Left lobe of liver (tissue), 2 donors: Measurements from ENCODE around the gene VPS37D. TPM values are rescaled to one million over a fixed set of nuclear protein-coding genes. Genes with fewer than 3 reads are reported as not detected.
A peak's percentile ranks its signal among the peaks of the same experiment; 100 is the strongest.
"Not testable (repeated sequence)": the region's sequence is repeated elsewhere in the genome, so short reads cannot be mapped to it uniquely, and the experiment has no call there.

Source experiments
- ATAC-seq: fragments of 200-7000 bp; cut with Tn5 transposase; one replicate; pipeline ENCODE4 v1.9.1; 2020; ENCODE audit warnings: mild to moderate bottlenecking, moderate library complexity
- DNase-seq: peaks from one replicate; pipeline ENCODE4 v3.0.0-alpha.2; 2020; ENCODE audit warnings: low spot score
- total RNA-seq: library from RNA; stranded (reverse); gene quantifications from one replicate; pipeline ENCODE4 v1.2.1, GENCODE V29; 2021
- donor health status: DM: no; HTN: no; CAD: no; lungs with moderate emphysema.
- donor health status: DM: no; HTN: yes; CAD: no.

Gene VPS37D, protein sequence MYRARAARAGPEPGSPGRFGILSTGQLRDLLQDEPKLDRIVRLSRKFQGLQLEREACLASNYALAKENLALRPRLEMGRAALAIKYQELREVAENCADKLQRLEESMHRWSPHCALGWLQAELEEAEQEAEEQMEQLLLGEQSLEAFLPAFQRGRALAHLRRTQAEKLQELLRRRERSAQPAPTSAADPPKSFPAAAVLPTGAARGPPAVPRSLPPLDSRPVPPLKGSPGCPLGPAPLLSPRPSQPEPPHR
- 2.6 TPM for total RNA-seq

DNA sequence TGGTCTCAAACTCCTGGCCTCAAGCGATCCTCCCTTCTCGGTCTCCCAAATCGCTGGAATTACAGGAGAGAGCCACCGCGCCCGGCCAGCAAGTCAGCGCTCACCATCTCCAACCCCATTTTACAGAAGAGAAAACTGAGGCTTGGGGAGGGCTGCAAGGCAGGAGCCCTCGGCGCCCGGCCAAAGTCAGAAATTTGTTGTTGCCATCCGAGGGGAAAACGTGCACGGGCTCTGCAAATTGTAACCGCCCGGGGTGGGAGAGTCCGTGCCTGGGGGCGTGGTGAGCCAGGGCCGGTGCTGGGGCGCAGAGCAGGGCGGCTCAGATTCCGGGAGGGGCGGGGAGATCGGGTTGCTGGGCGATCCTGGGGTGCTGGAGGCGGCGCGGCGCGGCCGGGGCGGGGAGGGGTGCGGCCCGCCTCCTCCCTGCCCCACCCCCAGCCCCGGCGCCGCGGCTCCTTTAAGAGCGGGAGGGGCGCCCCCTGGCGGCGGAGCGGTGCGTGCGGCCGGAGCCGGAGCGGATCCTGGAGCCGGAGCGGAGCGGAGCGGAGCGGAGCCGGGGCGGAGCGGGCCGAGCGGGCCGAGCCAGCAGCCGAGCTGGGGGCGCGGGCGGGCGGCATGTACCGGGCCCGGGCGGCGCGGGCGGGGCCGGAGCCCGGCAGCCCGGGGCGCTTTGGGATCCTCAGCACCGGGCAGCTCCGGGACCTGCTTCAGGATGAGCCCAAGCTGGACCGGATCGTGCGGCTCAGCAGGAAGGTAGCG is at the start of gene VPS37D:
Gene VPS37D, plus strand, starts transcription at position 488 of the 759 bp plus-strand sequence. Its CDS starts 128 bp downstream, at position 616.
- peak; percentile 92 for ATAC-seq
- peak; percentile 95 for DNase-seq

DNA sequence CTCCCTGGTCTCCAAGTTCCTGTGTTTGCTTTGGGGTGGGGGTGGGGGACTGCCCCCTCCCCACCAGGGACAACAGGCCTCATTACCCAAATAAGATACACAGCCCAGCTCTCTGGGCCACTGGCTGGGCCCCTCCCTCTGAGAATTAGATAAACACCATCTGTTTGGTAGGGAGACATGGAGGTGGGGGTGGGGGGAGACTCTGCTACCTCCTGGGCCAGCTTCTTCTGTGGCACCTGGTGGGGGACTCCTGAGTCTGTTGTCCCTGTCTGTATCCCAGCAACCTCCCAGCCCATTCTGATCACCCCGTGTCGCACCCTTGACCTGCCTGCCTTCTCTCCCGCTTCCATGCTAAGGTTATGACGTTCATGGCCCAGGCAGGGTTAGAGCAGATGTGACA is 49.1 kb upstream of the VPS37D start:
- ATAC-seq = no peak
- DNase-seq = no peak

DNA sequence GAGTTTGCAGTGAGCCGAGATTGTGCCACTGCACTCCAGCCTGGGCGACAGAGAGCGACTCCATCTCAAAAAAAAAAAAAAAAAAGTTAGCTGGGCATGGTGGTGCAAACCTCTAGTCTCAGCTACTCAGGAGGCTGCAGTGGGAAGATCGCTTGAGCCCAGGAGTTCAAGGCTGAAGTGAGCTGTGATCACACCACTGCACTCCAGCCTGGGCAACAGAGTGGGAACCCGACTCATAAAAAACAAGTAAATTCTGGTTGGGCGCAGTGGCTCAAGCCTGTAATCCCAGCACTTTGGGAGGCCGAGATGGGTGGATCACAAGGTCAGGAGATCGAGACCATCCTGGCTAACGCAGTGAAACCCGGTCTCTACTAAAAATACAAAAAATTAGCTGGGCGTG is 48.2 kb upstream of the VPS37D start:
- not testable (repeated sequence) for DNase-seq, ATAC-seq

DNA sequence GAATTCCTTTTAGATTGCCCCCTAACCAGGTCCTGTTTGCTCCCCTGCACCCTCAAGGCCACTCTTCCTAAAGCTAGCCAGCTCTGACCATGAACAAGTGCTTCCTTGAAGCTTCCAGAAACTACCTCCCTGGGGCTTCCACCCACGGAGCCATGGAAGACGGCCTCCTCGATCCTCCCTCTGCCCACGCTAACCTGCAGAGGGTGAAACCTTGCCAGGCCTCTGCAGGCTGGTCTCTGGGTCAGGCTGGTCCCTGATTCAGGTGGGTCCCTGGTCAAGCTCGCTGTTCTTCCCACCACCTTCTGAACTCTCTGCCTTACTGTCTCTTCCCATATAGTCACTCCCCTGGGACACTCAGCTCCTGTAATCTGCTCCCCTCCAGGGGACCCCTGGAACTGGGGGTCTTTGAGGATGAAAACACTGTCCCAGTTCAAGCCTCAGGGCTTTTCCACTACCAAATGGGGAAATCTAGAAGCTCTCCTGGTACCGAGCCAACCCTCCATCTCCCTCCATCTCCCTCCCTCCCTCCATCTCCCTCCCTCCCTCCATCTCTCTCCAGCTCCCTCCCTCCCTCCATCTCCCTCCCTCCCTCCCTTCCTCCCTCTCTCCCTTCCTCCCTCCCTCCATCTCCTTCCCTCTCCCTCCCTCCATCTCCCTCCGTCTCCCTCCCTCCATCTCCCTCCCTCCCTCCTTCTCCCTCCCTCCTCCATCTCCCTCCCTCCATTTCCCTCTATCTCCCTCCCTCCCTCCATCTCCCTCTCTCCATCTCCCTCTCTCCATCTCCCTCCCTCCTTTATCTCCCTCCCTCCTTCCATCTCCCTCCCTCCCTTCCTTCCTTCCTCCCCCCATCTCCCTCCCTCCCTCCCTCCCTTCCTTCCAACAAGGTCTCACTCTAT is 46.2 kb upstream of the VPS37D start:
- ATAC-seq (no peak), DNase-seq (no peak)

DNA sequence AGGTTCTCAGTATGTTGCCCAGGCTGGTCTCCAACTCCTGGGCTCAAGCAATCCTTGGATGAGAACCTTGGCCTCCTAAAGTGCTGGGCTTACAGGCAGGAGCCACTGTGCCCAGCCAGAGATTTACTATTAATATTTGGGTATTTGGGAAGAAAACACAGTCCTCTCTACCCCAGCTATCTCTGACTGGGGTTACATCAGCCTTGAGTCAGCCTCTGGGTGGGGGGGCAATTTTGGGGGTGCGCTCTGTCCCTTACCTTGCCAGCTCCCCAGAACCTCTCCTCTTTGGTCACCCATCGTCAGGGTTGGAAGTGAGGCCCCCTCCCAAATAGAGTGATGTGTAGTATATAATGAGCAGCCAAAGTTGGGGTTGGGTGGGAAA is 45.1 kb upstream of the VPS37D start:
- DNase-seq (no peak), ATAC-seq (no peak)

DNA sequence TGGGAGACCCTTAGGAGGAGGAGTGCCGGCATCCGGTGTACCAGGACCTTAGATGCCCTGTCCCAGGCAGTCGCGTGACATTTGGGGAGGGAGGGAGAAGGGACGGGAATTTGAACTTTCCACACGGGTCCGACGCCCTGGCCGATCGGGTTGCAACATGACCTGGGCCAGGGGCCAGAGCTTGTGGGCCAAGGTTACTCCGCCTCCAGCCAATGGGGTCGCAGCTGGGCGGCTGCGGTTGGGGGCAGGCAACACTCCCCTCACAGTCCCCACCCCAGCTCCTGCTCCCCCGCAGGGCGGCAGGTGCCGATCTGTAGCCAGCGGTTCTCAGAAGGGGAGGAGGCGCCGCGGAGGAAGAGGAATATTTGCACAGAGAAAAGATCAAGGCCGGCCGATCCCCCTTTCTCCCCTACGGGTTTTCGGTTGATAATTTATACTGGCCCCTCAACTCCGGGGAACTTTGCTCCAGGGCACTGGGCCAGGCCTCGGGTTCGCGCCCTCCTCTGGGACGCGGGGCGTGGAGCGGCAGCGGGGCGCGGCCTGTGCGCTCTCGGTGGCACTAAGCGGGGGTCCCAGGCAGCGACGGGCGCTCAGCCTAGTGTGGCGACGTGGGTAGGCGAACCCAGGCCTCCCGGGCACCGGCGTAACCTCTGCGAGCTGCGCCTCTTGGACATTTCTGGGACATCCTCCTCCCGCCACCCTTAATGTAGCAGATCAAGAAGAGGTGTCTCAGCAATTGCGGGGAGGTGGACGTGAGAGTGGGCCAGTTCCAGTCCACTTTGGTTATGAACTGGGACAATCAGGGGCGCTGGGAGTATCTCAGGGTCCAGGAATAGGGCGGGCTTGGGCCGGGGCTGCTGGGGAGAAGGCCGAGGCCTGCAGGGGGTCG is 44.5 kb upstream of the VPS37D start:
- ATAC-seq = peak; percentile 73
- DNase-seq = peak; percentile 98

DNA sequence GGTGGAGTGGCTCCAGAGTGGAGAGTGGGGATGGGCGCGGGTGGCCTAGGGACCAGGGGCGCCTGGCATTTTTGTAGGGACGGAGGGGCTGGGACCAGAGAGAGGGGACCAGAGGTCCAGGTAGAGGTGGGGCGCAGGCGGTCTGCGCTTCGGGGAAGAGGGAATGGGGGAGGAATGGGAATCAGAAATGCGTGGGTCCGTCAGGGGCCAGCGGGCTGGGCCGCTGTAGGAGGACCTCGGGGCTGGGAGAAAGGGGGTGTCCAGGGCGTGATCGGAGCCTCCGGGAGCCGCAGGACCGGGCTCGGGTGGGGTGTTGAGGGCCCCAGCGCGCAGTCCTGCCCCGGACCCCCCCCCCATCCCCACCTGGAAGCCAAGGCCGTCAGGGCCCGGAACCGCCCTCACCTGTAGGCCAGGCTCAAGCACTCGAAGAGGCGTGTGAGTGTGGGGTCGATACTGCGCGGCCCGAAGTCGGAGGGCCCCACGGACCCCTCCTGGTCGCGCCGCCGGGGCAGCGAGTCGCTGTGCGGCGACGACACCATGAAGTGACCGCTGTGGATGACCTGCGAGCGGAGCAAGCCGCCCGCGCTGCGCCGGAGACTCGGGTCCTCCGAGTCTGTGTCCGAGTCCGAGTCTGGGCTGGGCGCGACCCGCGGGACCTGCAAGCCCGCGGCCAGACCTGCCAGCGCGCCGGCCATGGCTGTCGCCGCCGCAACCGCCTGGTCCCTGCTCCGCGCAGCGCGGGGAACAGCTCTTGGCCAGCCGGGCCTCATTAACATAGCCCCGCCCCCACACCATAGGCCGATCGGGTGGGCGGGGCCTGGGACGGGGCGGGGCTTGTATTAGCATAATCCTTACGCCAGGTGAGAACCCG is 43.6 kb upstream of the VPS37D start, which contains the start of gene MLXIPL:
Gene MLXIPL, minus strand, starts transcription at position 725 of the 871 bp plus-strand sequence. Its CDS starts 30 bp downstream, at position 695.
- peak; percentile 80 for ATAC-seq

DNA sequence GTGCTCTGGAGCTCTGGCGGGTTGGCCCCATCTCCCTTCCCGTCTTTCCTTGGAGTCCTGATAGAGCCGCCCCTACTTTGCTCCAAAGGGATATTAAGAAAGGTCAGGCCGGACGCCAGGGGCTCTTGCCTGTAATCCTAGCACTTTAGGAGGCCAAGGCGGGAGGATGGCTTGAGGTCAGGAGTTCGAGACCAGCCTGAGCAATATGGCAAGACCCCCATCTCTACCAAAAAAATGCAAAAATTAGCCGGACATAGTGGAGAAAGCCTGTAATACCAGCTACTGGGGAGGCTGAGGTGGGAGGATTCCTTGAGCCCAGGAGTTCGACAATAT is 43.0 kb upstream of the VPS37D start:
- ATAC-seq (no peak), DNase-seq (no peak)

More for the DNA sequence above, 43.6 kb upstream of the VPS37D start, which contains the start of gene MLXIPL:
- DNase-seq = peak; percentile 95

DNA sequence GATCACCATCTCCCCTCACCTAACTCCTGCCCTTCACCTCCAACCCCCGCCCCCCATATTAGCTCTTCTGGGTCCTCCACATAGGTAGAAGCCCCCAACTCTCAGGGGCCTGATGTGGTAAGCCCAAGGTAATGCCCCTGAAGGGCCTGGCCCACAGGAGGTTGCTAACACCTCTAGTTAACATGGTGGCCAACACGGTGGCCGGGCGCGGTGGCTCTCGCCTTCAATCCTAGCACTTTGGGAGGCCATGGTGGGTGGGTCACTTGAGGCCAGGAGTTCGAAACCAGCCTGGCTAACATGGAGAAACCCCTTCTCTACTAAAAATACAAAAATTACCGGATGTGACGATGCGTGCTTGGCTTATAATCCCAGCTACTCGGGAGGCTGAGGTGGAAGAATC is 42.4 kb upstream of the VPS37D start:
- no peak for DNase-seq
- no peak for ATAC-seq

DNA sequence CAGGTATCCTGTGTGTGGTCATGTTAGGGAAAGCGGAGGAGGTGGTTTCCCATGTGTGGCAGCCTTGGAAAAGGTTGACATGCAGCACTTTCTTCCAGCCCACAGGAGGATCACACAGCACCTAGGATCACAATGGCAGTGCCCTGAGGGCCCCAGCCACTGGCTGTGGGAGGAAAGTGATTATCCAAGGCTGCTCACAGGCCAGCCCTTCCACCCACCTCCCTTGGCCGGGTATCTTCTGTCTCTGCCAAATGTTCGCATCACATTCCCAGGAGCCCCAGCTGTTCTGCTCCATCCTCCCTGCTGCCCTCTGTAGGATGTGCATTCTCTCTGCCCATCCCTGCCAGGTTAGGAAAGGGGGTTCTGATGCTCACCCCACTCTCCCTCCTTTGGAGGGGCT is 40.8 kb upstream of the VPS37D start:
- DNase-seq (no peak), ATAC-seq (peak; percentile 9)

DNA sequence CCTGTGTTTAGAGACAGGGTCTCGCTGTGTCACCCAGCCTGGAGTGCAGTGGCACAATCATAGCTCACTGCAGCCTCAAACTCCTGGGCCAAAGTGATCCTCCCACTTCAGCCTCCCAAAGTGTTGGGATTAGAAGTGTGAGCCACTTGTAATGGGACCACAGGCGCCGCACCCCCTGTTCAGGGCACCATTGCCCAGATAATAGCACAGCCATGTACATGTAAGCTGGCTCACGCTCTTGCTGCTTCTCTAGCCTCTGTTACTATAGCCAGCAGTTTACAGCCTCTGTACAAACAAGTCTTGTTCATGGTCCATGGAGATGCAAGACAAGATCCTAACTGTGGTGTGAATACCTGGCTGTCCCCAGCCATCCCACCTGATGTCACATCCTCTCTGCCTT is 39.1 kb upstream of the VPS37D start:
- DNase-seq (no peak), ATAC-seq (no peak)

DNA sequence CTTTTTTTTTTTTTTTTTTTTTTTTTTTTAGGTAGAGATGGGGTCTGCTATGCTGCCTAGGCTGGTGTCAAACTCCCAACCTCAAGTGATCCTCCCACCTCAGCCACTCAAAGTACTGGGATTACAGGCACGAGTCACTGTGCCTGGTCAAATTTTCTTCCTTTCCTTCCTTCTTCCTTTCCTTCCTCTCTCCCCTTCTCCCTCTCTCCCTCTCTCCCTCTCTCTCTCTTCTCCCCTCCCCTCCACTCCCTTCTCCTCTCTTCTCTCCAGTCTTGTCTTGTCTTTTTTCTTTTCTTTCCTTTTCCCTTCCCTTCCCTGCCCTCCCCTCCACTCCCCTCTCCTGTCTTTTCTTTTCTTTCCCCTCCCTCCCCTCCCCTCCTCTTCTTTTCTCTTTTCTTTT is 36.1 kb upstream of the VPS37D start:
- no peak for ATAC-seq
- no peak for DNase-seq

DNA sequence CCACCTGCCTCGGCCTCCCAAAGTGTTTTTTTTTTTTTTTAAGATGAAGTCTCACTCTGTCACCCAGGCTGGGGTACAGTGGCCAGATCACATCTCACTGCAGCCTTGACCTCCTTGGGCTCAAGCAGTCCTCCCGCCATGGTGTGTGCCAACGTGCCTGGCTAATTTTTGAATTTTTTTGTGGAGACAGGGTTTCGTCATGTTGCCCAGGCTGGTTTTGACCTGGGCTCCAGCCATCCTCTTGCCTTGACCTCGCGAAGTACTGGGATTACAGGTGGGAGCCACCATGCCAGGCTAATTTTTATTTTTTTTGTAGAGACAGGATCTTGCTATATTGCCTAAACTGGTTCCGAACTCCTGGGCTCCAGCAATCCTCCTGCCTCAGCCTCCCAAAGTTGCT is 34.3 kb upstream of the VPS37D start:
- ATAC-seq (peak; percentile 75), DNase-seq (peak; percentile 67)

DNA sequence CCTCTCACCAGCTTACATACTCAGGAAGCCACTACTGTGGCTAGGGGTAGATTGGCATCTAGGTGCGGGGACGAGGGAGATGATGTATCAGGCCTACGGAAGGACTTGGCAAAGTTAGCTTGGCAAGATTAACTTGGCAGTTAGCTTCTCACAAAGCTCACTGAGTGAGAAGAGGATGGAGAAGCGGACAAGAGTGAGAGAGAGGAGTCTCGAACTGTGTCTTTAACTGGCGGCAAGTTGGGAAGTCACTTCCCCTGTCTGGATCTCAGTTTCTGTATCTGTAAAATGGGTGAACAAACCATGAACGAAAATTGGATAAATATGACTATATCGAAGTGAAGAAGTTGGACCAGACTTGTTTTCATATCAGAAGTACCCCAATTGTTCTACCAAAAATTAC is 33.8 kb upstream of the VPS37D start:
- DNase-seq = no peak
- ATAC-seq = peak; percentile 58

DNA sequence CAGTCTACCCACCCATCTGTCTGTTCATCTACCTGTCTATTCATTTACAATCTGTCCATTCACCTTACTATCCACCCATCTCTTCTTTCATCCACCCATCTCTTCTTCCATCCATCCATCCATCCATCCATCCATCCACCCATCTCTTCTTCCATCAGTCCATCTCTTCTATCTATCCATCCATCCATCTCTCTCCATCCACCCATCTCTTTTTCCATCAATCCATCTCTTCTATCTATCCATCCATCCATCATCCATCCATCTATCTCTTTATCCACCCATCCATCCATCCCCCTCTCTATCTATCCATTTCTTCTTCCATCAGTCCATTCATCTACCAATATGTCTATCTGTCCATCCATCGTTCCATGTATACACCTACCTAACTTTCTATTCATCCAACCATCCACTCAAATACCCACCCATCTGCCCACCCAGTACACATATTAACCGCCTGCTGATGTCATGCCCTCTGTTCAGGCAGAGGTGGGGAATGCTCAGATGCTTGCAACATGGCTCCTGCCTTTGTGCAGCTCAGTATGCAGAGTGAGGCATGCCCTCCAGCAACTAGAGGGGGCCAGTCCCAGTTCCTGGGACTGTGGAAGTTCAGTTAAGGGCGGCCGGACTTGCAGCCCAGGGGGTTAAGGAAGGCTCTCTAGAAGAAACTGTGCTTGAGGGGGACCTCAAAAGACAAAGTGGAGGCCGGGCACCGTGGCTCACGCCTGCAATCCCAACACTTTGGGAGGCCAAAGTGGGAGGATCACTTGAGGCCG is 32.0 kb upstream of the VPS37D start:
- DNase-seq (no peak), ATAC-seq (no peak)

DNA sequence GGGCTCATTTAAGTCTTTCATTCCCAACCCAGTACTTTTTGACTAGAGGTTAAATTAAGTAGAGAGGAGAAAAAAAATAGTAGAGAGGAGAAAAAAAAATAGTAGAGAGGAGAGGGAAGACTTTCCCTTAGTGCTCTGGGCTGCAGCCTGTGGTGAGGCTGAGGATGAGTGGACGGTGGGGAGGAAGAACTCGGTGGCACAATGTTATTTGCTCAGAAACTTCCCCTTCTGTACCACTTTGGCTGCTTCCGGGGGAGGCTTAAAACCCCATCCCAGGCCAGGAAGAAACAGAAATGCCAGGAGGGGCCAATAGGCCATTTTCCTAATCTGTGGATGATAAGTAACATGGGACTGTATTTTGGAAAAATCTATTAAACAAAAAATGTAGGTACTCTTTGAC is 28.7 kb upstream of the VPS37D start:
- DNase-seq (no peak), ATAC-seq (no peak)

DNA sequence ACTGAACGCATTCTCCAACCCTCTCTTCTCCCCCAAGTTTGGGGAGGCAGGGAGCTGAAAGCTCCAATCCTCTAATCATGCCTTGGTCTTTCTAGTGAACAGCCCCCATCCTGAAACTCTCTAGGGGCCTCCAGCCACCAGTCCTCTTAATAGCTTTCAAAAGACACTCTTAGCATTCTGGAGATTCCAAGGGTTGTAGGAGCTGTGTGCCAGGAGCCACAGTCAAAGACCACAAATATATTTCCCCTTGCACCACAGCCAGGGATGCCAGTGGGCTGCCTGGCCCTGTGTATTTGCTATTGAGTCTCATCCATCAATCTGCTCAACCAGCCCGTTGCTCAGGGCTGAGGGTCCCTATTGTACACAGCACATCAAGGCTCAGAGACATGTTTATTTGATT is 24.8 kb upstream of the VPS37D start:
- ATAC-seq = no peak

DNA sequence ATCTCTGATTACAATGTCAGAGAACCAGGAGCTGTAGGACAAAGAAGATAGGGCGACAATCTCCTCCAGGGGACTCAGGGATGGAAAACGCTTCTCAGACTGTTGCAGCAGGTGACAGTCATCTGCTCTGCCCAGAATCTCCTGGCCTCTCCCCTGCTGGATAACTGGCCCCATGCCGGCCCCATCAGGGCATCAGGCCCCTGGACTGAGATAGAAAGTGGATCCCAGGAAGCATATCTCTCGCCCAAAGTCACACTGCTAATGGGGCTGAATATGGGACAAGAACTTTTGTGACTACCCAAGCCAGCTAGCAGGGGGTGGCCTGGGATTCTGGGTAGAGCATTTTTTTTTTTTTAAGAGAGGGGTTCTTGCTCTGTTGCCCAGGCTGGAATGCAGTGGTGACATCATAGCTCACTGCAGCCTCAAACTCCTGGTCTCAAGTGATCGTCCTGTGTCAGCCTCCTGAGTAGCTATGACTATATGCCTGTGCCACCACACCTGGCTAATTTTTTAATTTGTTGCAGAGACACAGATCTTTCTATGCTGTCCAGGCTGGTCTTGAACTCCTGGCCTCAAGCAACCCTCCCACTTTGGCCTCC is 22.8 kb upstream of the VPS37D start:
- ATAC-seq (no peak), DNase-seq (no peak)

More for the DNA sequence above, 24.8 kb upstream of the VPS37D start:
- no peak for DNase-seq
